Heart left ventricle (tissue), 16 donors: ENCODE data around the gene ADCY4. TPM values are rescaled to one million over a fixed set of nuclear protein-coding genes. Genes with fewer than 3 reads are reported as not detected.

Experiments
- ATAC-seq, 4 donors: fragments of 200-7000 bp; cut with Tn5 transposase; one replicate each; pipeline ENCODE4 v1.9.1; 2020 to 2022; ENCODE audit warnings: moderate library complexity in 4 of 4, mild to moderate bottlenecking in 3 of 4, moderate number of reproducible peaks in 1 of 4
- DNase-seq, 5 donors: peaks; one replicate each; pipeline ENCODE4 v3.0.0-alpha.2; 2020
- H3K27ac ChIP-seq, 12 donors: fragments of 200-600 bp; sonication (generic) in 4 of 12; one replicate each; pipeline versions ENCODE4 v1.5.0 to v1.8.0; 2016 to 2022; ENCODE audit warnings: mild to moderate bottlenecking in 2 of 12
- H3K27me3 ChIP-seq, 9 donors: fragments of 200-600 bp; sonication (generic) in 2 of 9; one replicate each; pipeline versions ENCODE4 v1.5.1 to v1.8.0; 2016 to 2022; ENCODE audit warnings: mild to moderate bottlenecking in 3 of 9
- H3K36me3 ChIP-seq, 9 donors: fragments of 200-600 bp; sonication (generic) in 2 of 9; one replicate each; pipeline versions ENCODE4 v1.5.0 to v1.8.0; 2018 to 2022; ENCODE audit warnings: mild to moderate bottlenecking in 2 of 9
- H3K4me1 ChIP-seq, 12 donors: fragments of 200-600 bp; sonication (generic) in 4 of 12; one replicate each; pipeline versions ENCODE4 v1.5.0 to v1.8.0; 2016 to 2022; ENCODE audit warnings: mild to moderate bottlenecking in 3 of 12
- H3K4me3 ChIP-seq, 12 donors: fragments of 200-600 bp; sonication (generic) in 4 of 12; one replicate each; pipeline versions ENCODE4 v1.5.0 to v1.8.0; 2017 to 2022; ENCODE audit warnings: mild to moderate bottlenecking in 9 of 12, moderate library complexity in 4 of 12
- H3K9me3 ChIP-seq, 12 donors: fragments of 200-600 bp; sonication (generic) in 4 of 12; one replicate each; pipeline versions ENCODE4 v1.5.0 to v1.8.0; 2016 to 2022; ENCODE audit warnings: mild to moderate bottlenecking in 1 of 12
- CTCF ChIP-seq, 12 donors: fragments of 200-600 bp; sonication (generic) in 4 of 12; IDR thresholded peaks; one replicate each; pipeline versions ENCODE4 v1.5.0 to v1.8.0; 2018 to 2022; ENCODE audit warnings: antibody characterized with exemption in 12 of 12, mild to moderate bottlenecking in 5 of 12
- POLR2A ChIP-seq, 2 donors: fragments of 450-650 bp; IDR thresholded peaks; one replicate each; pipeline ENCODE4 v1.6.1; 2017; ENCODE audit warnings: antibody characterized with exemption in 2 of 2, mild to moderate bottlenecking in 2 of 2, moderate library complexity in 2 of 2
- WGBS, 4 donors: extraction: QIAGEN DNeasy Blood & Tissue Kit in 2 of 4; methylation state at CpG; one replicate each; pipeline versions ENCODE4 v1.1.5 to v1.1.7; 2013 to 2018; 5-methylcytosine and 5-hydroxymethylcytosine counted together
- intact Hi-C, 10 donors: fragments of 100-400 bp; cut with DNase I; formaldehyde crosslinking; loops; one replicate each; pipeline versions ENCODE4 v1.11.1 to v1.14.2; 2022
- polyA plus RNA-seq, 2 donors: library from polyadenylated mRNA; stranded (reverse); fragments of 200-250 nt; gene quantifications; one replicate each; pipeline ENCODE4 v1.2.3, GENCODE V29; 2013
- total RNA-seq, 9 donors: library from RNA; depleted of rRNA in 2 of 9; stranded (reverse); fragments of >200 nt in 2 of 9; fragmentation: NEBNext Ultra II Directional in 3 of 9; extraction: Animal tissue kit (Norgen Biotek cat#: 25700) in 3 of 9; gene quantifications; one replicate each; pipeline versions ENCODE4 v1.1.0 to v1.2.4, GENCODE V29; 2016 to 2023
- donor health status: ischemic (EF 13 %, LVEDD 7.1; RV severe dilation, severe dysfunction).
- donor health status: healthy with polysubstance abuse.
- donor health status: DM: no; HTN: yes; CAD: no.
- donor health status: DM: no; HTN: no; CAD: no.
- donor health status: ischemic (EF 25% LVEDD 6.9; RV normal size, moderate dysfunction).
- donor health status: ischemic (EF 25% LVEDD 5.7; RV mildly dilated, moderate dysfunction).
- donor health status: healthy.
- donor health status: DM: yes; HTN: yes; CAD: no.
- donor health status: ischemic (EF 35%, LVEDD 5.7; RV mildly dilated, moderate dysfunction).
- donor health status: nonischemic (EF 11% LVEDD 7.7; RV severe dilation, severe dysfunction).
- donor health status: DM: yes; HTN: yes; CAD: no.
- donor health status: PGD.
- donor health status: ischemic (EF 29% LVEDD 5.4; RV normal size, mild dysfunction).
- donor health status: nonischemic (EF 23%, LVEDD 6.1; RV moderate dilation, normal function).

The ADCY4 gene
- total and polyA plus RNA-seq, 11 donors: 20.7 to 47.5 (median 27.5) TPM

DNA sequence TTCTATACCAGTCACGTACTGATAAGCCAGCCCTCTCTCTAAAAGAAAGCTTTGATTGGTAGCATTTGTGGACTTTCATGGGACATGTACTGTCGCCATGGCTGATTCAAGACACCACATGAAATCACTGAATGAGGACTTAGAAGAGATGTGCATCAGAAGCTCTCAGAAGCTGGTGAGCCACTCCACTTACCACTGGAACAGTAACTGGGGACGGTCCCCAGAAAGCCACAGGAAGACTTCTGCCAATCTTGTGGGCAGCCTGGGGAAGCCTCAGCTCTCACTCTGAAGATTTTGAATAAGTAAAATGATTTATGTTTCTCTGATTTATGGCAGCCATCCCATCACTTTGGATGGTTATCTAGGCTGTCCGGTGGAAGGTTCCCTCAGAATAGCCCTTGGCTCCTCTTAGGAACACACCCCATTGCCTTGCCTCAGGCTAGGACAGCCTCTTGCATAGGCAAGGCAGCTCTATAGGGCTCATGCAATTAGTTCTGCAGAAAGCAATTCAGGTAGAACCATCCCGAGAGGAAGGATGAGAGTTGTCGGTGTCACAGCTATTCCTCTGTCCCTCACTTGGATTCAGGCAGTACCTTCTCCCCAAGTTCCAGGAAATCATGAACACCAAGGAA is 45.1 kb downstream of the ADCY4 start:
- peaks cover 0 to 57% (median 45%) of the 10 kb centered on the region in 9 donors for H3K36me3 ChIP-seq
- H3K4me3 ChIP-seq: no peak overlapping the region
- no peaks in the 10 kb centered on the region for H3K9me3 ChIP-seq
- H3K27me3 ChIP-seq: no peaks in the 10 kb centered on the region
- intact Hi-C loops: loop anchor here in 1 of 10 donors (2.0 kb wide), 1 partner anchor 39 kb away; no protein-coding TSS in a partner anchor
- no peak for DNase-seq
- no peak for TF ChIP-seq POLR2A (IDR thresholded peaks at IDR 0.05)
- TF ChIP-seq CTCF (IDR thresholded peaks at IDR 0.05): no peak
- ATAC-seq: no peak
- no peak overlapping the region for H3K27ac ChIP-seq
- no peaks in the 10 kb centered on the region for H3K4me1 ChIP-seq
- WGBS, 4 donors: 75 to 93% (median 83%) methylated on average over 6 of the region's 6 CpGs

DNA sequence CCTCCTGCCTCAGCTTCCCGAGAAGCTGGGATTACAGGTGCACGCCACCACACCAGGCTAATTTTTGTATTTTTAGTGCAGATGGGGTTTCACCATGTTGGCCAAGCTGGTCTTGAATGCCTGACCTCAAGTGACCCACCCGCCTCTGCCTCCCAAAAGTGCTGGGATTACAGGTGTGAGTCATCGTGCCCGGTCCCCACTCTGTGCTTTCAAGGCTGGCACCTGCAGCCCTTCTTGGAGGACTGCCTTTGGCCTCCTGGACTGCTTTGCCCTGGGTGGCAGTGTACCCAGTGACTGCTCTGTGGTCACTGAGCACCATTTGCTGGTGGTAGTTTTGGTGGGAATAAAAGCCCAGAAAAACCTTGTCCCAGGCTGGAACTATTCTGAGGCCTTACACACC is 47.9 kb downstream of the ADCY4 start:
- H3K4me1 ChIP-seq: peaks cover 0 to 9% (median 0%) of the 10 kb centered on the region in 12 donors
- ATAC-seq (no peak), DNase-seq (no peak)
- H3K9me3 ChIP-seq: no peaks in the 10 kb centered on the region
- H3K27me3 ChIP-seq: no peaks in the 10 kb centered on the region
- no peak overlapping the region for H3K4me3 ChIP-seq
- H3K36me3 ChIP-seq: peaks cover 0 to 29% (median 26%) of the 10 kb centered on the region in 9 donors
- intact Hi-C loops: no loop called here
- 91 to 96% (median 95%) methylated on average over 4 to 5 of the region's 5 CpGs for WGBS, 4 donors
- H3K27ac ChIP-seq: no peak overlapping the region
- no peak for TF ChIP-seq POLR2A (IDR thresholded peaks at IDR 0.05)
- no peak for TF ChIP-seq CTCF (IDR thresholded peaks at IDR 0.05)

DNA sequence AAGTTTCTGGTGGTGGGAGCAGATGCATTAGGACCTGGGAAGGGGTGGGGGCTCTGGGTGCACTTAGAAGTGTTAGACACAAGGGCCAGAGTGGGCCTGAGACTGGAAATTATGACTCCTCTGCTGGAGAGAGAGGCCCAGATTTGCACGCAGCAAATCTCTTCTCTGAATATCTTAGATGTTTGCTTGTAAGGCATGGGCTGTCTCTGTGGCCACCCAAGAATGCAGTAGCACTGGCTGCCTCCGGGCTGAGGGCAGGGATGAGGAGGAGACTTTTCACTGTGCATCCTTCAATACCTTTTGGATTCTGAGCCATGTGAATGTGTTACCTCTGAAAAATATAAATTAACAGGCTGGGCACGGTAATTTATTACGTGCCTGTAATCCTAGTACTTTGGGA is 49.5 kb downstream of the ADCY4 start:
- TF ChIP-seq POLR2A (IDR thresholded peaks at IDR 0.05) (no peak), CTCF (IDR thresholded peaks at IDR 0.05) (no peak)
- DNase-seq: no peak
- Histone ChIP-seq H3K9me3 (no peaks in the 10 kb centered on the region), H3K4me1 (peaks cover 0 to 26% (median 2%) of the 10 kb centered on the region in 12 donors), H3K36me3 (peaks cover 0 to 13% (median 10%) of the 10 kb centered on the region in 9 donors), H3K4me3 (no peak overlapping the region), H3K27me3 (no peaks in the 10 kb centered on the region), H3K27ac (no peak overlapping the region)
- 81 to 89% (median 83%) methylated on average over 4 of the region's 4 CpGs for WGBS, 4 donors
- intact Hi-C loops: no loop called here
- ATAC-seq: no peak

GRCh38 chr14:24284501-24285035 is 50.3 kb downstream of the ADCY4 start:
- Histone ChIP-seq H3K27me3 (no peaks in the 10 kb centered on the region), H3K4me1 (peaks cover 0 to 34% (median 5%) of the 10 kb centered on the region in 12 donors), H3K9me3 (no peaks in the 10 kb centered on the region), H3K27ac (no peak overlapping the region), H3K4me3 (no peak overlapping the region), H3K36me3 (peaks cover 0 to 5% (median 2%) of the 10 kb centered on the region in 9 donors)
- ATAC-seq (no peak), DNase-seq (no peak)
- intact Hi-C loops: no loop called here
- WGBS, 4 donors: 70 to 77% (median 72%) methylated on average over 11 of the region's 11 CpGs
- no peak for TF ChIP-seq CTCF (IDR thresholded peaks at IDR 0.05)
- no peak for TF ChIP-seq POLR2A (IDR thresholded peaks at IDR 0.05)
